LNCaP clone FGC (cell line): ENCODE data around the gene TRPM1.

Source experiments
- DNase-seq: peaks from one replicate; pipeline ENCODE4 v3.0.0-alpha.2; 2011; ENCODE audit warnings: low read depth
- H3K4me3 ChIP-seq: 2 replicates; pipeline ENCODE4 v1.5.1; 2011; ENCODE audit warnings: mild to moderate bottlenecking, low read depth, low read length, control low read depth
- TF ChIP-seq, protein P1 (sequence below): IDR thresholded peaks from 2 replicates; pipeline ENCODE4 v1.5.1; 2012; ENCODE audit warnings: mild to moderate bottlenecking; ENCODE audit not compliant: control insufficient read depth, insufficient read depth; ENCODE audit errors: extremely low read depth

Gene TRPM1

DNA sequence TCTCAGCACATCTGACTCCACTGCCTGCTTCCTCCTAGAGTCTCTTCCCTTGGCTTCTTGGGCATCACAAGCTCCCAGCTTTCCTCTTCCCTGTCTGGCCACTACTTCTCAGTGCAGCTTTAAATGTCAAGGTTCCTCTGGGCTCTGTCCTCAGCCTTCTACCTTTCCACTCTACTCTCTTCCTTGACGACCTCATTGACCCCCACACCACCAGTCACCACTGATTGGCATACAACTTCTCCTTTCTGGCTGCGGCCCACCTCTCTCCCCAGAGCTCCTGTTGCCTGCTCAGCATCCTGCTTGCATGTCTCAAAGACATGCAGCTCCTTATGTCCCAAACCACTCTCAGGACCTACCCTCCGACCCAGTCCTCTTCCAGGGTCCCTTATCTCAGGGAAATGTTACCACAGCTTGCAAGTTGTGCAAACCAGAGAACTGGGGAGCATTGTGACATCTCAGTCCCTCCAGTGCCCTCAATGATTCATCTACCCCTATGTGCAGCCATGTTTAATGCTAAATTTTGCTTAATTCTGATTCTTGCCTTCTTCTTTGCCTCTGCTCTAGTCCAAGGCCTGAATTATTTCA is 49.9 kb downstream of the TRPM1 start:
- no peak overlapping the region for H3K4me3 ChIP-seq
- TF ChIP-seq, protein P1, sequence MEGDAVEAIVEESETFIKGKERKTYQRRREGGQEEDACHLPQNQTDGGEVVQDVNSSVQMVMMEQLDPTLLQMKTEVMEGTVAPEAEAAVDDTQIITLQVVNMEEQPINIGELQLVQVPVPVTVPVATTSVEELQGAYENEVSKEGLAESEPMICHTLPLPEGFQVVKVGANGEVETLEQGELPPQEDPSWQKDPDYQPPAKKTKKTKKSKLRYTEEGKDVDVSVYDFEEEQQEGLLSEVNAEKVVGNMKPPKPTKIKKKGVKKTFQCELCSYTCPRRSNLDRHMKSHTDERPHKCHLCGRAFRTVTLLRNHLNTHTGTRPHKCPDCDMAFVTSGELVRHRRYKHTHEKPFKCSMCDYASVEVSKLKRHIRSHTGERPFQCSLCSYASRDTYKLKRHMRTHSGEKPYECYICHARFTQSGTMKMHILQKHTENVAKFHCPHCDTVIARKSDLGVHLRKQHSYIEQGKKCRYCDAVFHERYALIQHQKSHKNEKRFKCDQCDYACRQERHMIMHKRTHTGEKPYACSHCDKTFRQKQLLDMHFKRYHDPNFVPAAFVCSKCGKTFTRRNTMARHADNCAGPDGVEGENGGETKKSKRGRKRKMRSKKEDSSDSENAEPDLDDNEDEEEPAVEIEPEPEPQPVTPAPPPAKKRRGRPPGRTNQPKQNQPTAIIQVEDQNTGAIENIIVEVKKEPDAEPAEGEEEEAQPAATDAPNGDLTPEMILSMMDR = no peak
- DNase-seq = no peak

DNA sequence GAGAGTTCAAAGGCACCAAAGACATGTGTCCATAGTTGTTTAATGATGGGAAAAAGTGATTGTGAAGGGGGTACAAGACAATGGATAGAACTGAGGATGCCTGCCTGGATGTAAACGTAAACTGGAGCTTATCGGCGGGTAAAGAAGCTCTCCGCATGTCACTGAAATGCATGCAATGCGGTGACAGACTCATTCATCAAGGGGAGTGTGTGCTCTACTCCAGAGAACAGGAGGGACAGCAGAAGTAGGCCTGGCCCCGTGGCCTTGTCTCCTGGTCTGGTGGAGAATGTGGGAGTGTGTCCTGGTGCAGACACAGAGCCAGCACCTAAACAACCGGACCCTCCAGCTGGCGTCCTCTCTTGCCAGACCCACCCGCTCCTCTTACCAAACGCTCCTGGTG is 50.6 kb downstream of the TRPM1 start:
- H3K4me3 ChIP-seq = no peak overlapping the region
- DNase-seq = no peak
- TF ChIP-seq, protein P1 = no peak

DNA sequence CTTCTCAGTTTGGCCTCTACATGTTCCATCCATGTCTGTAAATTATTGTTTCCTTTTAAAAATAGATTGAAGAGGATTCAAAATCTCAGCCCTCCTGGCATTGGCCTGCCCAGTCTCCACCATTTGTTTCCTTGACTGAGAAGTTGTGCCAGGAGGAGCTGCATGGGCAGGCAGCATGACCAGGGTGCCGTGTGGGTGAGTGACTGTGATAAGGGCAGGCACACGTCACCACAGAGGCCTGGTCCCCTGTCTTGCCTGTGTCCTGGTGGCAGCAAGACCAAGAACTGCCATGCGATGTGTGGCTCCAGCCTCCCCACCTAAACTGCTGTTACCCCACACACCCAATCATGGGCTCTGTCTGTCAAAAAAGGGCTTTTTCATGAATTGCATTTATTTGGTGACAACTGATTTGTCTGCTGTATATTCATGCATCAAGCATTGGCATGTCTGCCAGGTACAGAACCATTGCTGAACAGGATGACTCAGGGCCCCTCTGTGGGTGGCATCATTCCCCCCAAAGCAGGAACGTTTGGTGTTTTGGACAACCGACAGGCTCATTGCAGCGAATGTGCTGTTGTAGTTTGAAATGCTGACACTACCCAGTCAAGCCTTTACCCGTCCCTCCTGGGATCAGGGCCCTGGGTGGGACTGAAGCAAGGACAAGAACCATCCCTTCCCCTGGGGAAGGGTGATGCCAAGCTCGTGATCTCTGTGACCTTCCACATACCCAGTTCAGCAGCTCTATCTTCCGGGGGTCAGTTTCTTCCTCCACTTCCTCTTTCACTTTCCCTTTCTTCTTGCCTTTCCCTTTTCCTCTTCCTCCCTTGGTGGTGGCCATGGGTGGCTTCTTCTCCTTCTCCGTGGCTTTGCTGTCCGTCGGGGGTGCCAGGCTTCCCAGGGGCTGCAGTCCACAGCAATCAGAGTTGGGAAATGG is 51.6 kb downstream of the TRPM1 start:
- no peak for DNase-seq
- H3K4me3 ChIP-seq = no peak overlapping the region
- TF ChIP-seq, protein P1 = no peak

DNA sequence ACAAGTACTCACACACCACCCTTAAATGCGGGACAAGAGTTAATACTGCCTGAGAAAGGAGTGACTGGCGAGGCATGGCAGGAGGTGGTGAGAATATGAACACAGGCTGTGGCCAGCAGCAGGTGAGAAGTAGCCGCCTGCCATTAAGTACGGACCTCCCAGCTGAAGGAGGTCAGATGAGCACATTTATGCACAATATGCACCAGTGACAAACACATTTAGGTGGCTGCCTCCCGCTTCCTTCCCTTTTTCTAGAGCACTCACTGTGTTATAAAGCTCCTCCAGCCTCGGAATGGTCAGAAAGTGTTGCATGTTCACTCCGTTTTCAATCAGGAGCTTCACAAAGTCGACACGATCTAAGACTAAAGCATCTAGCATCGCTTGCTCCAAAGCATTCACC is 52.4 kb downstream of the TRPM1 start:
- DNase-seq = no peak
- no peak overlapping the region for H3K4me3 ChIP-seq
- TF ChIP-seq, protein P1 = no peak

DNA sequence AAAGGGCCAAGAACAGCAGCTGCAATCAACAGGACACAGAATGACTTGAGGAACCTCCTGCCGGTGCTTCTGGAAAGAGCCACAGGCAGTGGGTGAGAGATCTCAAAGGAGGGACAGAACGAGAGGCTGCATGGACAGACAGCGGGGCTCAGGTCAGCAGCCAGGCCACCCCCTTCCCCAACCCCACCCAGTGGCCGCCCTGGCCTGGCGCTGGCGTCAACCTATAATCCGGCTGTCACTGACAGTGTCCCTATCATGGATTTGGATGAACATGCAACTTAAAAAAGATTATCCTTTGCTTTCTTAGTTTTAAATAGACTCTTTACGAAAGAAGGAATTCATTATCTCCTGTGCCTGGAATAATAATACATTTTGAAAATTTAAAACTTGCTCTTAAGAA is 54.1 kb downstream of the TRPM1 start:
- no peak overlapping the region for H3K4me3 ChIP-seq
- no peak for DNase-seq

DNA sequence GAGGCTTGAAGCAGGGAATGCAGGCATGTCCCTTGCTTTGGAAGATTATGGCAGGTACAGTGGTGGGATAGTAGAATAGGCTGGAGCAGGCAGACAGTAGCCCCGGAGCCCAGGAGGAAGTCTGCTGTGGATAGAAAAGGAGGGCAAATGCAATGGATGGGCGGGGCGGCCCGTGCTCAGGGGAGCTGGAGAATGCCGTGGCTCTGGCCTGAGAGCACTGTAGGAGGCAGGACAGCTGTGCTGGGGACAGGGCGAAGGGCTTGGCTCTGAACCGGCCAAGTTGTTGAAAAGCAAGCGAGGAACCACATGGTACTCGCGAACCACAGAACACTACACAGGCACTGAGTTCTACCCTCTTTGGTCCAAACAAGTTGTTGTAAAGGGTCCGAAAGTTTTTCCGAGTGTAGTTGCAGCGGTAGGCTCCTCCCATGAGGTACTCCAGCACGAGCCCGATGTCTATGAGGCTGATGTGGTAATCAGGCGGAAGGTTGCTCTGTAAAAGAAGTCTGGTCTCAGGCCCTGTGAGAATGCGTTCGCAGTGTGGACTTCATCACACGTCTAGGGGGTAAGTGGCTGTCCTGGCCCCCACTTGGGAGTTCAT is 54.7 kb downstream of the TRPM1 start:
- TF ChIP-seq, protein P1 = no peak
- no peak for DNase-seq
- H3K4me3 ChIP-seq = no peak overlapping the region

More for the DNA sequence above, 54.1 kb downstream of the TRPM1 start:
- TF ChIP-seq, protein P1 = no peak
